AG04450 (cell line): ENCODE data around the gene PRDM5. TPM values are rescaled to one million over a fixed set of nuclear protein-coding genes. Genes with fewer than 3 reads are reported as not detected.

Source experiments
- CTCF ChIA-PET: fragments of 300-600, 350-600 bp; formaldehyde crosslinking; extraction: SDS; loops from one replicate; lab custom pipeline; 2022; ENCODE audit warnings: antibody characterized with exemption, inconsistent platforms; lab: Charles Lee
- POLR2A ChIA-PET: fragments of 350-600 bp; formaldehyde crosslinking; extraction: SDS; loops from one replicate; lab custom pipeline; 2021; ENCODE audit warnings: antibody characterized with exemption, inconsistent platforms; lab: Yijun Ruan, JAX
- DNase-seq: peaks from one replicate; pipeline ENCODE4 v3.0.0-alpha.2; 2011; ENCODE audit warnings: low read depth, low spot score
- H3K27ac ChIP-seq: one replicate; pipeline ENCODE4 v1.5.1; 2012; ENCODE audit warnings: low read depth, low read length, control low read depth
- H3K27me3 ChIP-seq: one replicate; pipeline ENCODE4 v1.6.0; 2012; ENCODE audit warnings: low read length; ENCODE audit not compliant: control insufficient read depth, insufficient read depth
- H3K4me3 ChIP-seq: 2 replicates; pipeline ENCODE4 v1.5.1; 2011; ENCODE audit warnings: mild to moderate bottlenecking, low read depth, low read length, control low read depth
- H3K9me3 ChIP-seq: 2 replicates; pipeline ENCODE4 v1.5.1; 2012; ENCODE audit warnings: low read length; ENCODE audit not compliant: control insufficient read depth, insufficient read depth
- CTCF ChIP-seq: IDR thresholded peaks from 2 replicates; pipeline ENCODE4 v1.5.1; 2011; ENCODE audit warnings: low read depth, low read length, control low read depth, inconsistent platforms
- polyA plus RNA-seq: library from polyadenylated mRNA; depleted of rRNA; stranded (reverse); fragments of >200 nt; gene quantifications from 2 replicates; pipeline ENCODE4 v1.2.3, GENCODE V29; 2011

Gene PRDM5
- polyA plus RNA-seq, 1 experiment: 12.3 TPM

GRCh38 chr4:120720354-120720934 lies 202.1 kb downstream of the PRDM5 start:
- Histone ChIP-seq H3K4me3 (no peak overlapping the region), H3K9me3 (no peaks in the 10 kb centered on the region), H3K27ac (no peak overlapping the region), H3K27me3 (no peaks in the 10 kb centered on the region)
- DNase-seq: no peak
- ChIA-PET POLR2A (no interaction called here), CTCF (interaction anchor here (0.8 to 2.7 kb wide), 6 partner anchors 11 to 565 kb away, joined by 3 to 34 read pairs (median 4); no protein-coding TSS in a partner anchor)
- TF ChIP-seq CTCF: no peak

GRCh38 chr4:120718979-120719566 lies 203.5 kb downstream of the PRDM5 start:
- no peaks in the 10 kb centered on the region for H3K27me3 ChIP-seq
- no peak overlapping the region for H3K27ac ChIP-seq
- POLR2A ChIA-PET: no interaction called here
- CTCF ChIA-PET: interaction anchor here (1.2 to 3.0 kb wide), 3 partner anchors 10 to 259 kb away, joined by 3 to 46 read pairs (median 34); no protein-coding TSS in a partner anchor
- H3K9me3 ChIP-seq: no peaks in the 10 kb centered on the region
- TF ChIP-seq CTCF: peak; percentile 84
- no peak overlapping the region for H3K4me3 ChIP-seq
- peak; percentile 8 for DNase-seq

- TF ChIP-seq CTCF: no peak
- no peaks in the 10 kb centered on the region for H3K9me3 ChIP-seq
- no peak overlapping the region for H3K4me3 ChIP-seq
- no peak for DNase-seq
- ChIA-PET CTCF (interaction anchor here (3.0 kb wide), 1 partner anchor 261 kb away, joined by 46 read pairs; no protein-coding TSS in a partner anchor), POLR2A (no interaction called here)
- no peaks in the 10 kb centered on the region for H3K27me3 ChIP-seq
- H3K27ac ChIP-seq: no peak overlapping the region
Observed at GRCh38 chr4:120716346-120716745, 206.2 kb downstream of the PRDM5 start.

- POLR2A ChIA-PET: no interaction called here
- no peak overlapping the region for H3K4me3 ChIP-seq
- DNase-seq: no peak
- no peak for TF ChIP-seq CTCF
- CTCF ChIA-PET: interaction anchor here (3.7 kb wide), 1 partner anchor 263 kb away, joined by 15 read pairs; no protein-coding TSS in a partner anchor
- H3K27ac ChIP-seq: no peak overlapping the region
- no peaks in the 10 kb centered on the region for H3K27me3 ChIP-seq
- no peaks in the 10 kb centered on the region for H3K9me3 ChIP-seq
Observed at GRCh38 chr4:120714417-120715010, 208.0 kb downstream of the PRDM5 start.

- Histone ChIP-seq H3K4me3 (no peak overlapping the region), H3K27me3 (no peaks in the 10 kb centered on the region), H3K27ac (no peak overlapping the region), H3K9me3 (no peaks in the 10 kb centered on the region)
- POLR2A ChIA-PET: no interaction called here
- CTCF ChIA-PET: interaction anchor here (0.7 to 2.8 kb wide), 2 partner anchors 8 to 268 kb away, joined by 4 to 8 read pairs; no protein-coding TSS in a partner anchor
- DNase-seq: peak; percentile 13
- no peak for TF ChIP-seq CTCF
Observed at GRCh38 chr4:120709991-120710390, 212.5 kb downstream of the PRDM5 start.
